ENCODE results near the gene FLT4.
A peak's percentile ranks its signal among the peaks of the same experiment; 100 is the strongest.

DNA sequence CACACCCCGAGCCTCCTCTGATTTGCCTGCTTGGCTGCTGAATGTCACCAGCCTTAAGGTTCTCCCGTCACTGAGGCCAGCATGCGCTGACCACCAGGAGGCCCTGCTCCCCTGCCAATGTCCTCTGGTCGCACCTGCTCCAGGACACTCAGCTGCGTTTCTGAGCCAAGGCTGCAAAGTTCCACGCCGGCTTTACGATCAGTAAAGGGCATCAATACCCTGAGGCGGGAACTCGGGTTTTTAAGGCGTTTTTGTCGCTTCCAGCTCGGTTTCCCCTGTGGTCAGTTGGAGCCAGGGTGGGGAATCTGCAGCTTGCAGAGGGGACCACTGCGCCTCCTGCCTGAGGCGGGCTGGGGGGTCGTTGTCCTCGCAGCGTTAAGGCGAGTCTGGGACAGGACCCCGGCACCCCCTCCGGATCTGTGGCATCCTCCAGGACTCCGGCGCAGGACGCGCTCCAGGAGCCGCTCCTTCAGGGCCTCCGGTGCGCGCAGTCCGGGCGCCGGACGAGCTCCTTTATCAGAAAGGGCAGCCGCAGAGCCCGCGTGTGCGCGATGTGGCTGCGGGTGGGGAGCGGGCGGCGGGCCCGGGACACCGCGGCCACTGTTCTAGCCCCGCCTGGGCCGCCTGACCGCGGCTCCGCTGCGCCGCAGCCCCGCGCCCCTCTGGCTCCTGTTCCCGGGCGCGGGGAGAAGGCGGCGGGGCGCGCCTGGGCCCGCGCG lies 24.1 kb upstream of the FLT4 start:
- TF ChIP-seq EZH2 (IDR thresholded peaks at IDR 0.05) (peak; percentile 76), POLR2AphosphoS5 (IDR thresholded peaks at IDR 0.05; ENCODE audit: borderline replicate concordance, low read depth, low read length) (no peak)

Measured in SK-N-MC (cell line).